Spleen (tissue), 7 donors: ENCODE data around the gene DNAJB8.

ENCODE experiments used
- POLR2A ChIP-seq, 3 donors: fragments of 450-650 bp; IDR thresholded peaks; one replicate each; pipeline ENCODE4 v1.5.1; 2017; ENCODE audit warnings: antibody characterized with exemption in 3 of 3, mild to moderate bottlenecking in 1 of 3
- POLR2AphosphoS5 ChIP-seq, 3 donors: sonication (generic); formaldehyde crosslinking; IDR thresholded peaks; one replicate each; pipeline ENCODE4 v1.5.1; 2017; ENCODE audit warnings: antibody characterized with exemption in 3 of 3
- TF ChIP-seq, protein P1 (sequence below), 11 experiments: fragments of 200-600 bp in 7 of 11; fragments of 450-650 bp in 4 of 11; sonication (generic) in 4 of 11; IDR thresholded peaks in 8 of 11; conservative IDR thresholded peaks in 3 of 11; 1 replicate in 7 of 11; 2 replicates in 4 of 11; pipeline versions ENCODE4 v1.4.0 to v1.8.0; 2016 to 2021; ENCODE audit warnings: antibody characterized with exemption in 11 of 11, inconsistent platforms in 4 of 11, mild to moderate bottlenecking in 1 of 11
- donor health status: DM: no; HTN: no; CAD: no; lungs with moderate emphysema.
- donor health status: DM: no; HTN: no; CAD: no.
- donor health status: DM: no; HTN: no; CAD: no.

DNA sequence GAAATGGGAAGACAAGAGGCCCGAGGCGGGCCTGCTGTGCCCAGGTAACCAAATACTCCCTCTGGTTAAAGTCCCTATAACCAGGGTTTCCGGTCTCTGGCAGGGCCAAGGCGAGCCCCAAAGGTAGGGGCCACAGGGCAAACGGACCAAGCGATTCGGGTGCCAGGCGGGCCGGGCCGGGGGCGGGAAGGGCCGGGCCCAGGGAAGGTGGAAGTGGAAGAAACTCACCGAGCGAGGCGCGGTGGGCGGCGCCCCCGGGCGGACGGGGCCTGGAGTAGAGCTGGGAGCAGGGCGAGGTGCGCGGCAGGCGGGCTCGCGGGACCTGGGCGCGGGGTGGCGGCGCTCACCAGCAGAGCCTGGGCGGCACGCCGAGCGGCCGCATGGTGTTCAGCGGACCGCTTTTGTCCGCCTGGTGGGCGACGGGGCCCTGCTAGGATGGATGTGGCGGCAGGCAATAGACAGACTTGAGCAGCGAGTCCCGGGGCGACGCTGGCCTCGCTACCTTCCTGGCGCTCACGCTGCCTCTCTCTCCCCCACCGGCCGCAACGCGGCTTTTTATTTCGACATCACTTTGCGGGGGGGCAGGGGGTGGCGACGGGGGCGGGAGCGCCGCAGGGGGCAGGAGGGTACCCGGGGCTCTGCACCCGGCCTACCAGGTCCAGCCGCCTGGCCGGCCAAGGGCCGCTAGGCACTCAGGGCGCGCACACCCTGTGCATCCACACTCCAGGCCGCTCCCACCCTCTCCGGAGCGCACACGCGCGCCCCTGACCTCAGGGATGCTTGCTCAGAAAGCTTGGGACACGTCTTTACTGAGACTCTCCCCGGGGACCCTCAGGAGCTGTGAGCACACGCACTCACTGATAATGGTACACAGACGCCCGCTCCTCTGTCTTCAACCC, 26.2 kb upstream of the DNAJB8 start, which contains the start of gene GATA2:
- TF ChIP-seq POLR2A (IDR thresholded peaks at IDR 0.05) (no peak), POLR2AphosphoS5 (IDR thresholded peaks at IDR 0.05) (no peak)
- TF ChIP-seq, protein P1, sequence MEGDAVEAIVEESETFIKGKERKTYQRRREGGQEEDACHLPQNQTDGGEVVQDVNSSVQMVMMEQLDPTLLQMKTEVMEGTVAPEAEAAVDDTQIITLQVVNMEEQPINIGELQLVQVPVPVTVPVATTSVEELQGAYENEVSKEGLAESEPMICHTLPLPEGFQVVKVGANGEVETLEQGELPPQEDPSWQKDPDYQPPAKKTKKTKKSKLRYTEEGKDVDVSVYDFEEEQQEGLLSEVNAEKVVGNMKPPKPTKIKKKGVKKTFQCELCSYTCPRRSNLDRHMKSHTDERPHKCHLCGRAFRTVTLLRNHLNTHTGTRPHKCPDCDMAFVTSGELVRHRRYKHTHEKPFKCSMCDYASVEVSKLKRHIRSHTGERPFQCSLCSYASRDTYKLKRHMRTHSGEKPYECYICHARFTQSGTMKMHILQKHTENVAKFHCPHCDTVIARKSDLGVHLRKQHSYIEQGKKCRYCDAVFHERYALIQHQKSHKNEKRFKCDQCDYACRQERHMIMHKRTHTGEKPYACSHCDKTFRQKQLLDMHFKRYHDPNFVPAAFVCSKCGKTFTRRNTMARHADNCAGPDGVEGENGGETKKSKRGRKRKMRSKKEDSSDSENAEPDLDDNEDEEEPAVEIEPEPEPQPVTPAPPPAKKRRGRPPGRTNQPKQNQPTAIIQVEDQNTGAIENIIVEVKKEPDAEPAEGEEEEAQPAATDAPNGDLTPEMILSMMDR (IDR thresholded peaks at IDR 0.05 in 8 of 11, conservative IDR thresholded peaks at IDR 0.05 in 3 of 11) = no peak
